Panc1 (cell line): ENCODE data around the gene CUX1. TPM values are rescaled to one million over a fixed set of nuclear protein-coding genes. Genes with fewer than 3 reads are reported as not detected.

Experiments
- ATAC-seq: fragments of 200-7000 bp; cut with Tn5 transposase; 2 replicates; pipeline ENCODE4 v1.9.1; 2020; ENCODE audit warnings: mild to moderate bottlenecking, moderate library complexity
- BruUV-seq: library from RNA; stranded (reverse); fragments of 400-500 nt; replicated peaks from 2 replicates; lab custom pipeline; 2021; lab: Mats Ljungman, UMichigan
- CTCF ChIA-PET: fragments of 300-600 bp; sonication (Branson Sonifier 250); formaldehyde crosslinking; loops from one replicate; lab custom pipeline; 2022; ENCODE audit warnings: antibody characterized with exemption; lab: Charles Lee
- POLR2A ChIA-PET: fragments of 300-600 bp; sonication (Branson Sonifier 250); formaldehyde crosslinking; loops from one replicate; lab custom pipeline; 2022; ENCODE audit warnings: antibody characterized with exemption; lab: Charles Lee
- DNase-seq: peaks from one replicate; pipeline ENCODE4 v3.0.0-alpha.2; 2010; ENCODE audit warnings: low read depth, low spot score
- H3K27ac ChIP-seq: 2 replicates; pipeline ENCODE4 v1.5.1; 2011; ENCODE audit warnings: mild to moderate bottlenecking, low read length, inconsistent platforms
- H3K27me3 ChIP-seq: fragments of 200-500 bp; sonication (Bioruptor generic); 2 replicates; pipeline ENCODE4 v1.6.0; 2014; ENCODE audit warnings: low read length, inconsistent platforms; ENCODE audit not compliant: control insufficient read depth, insufficient read depth
- H3K36me3 ChIP-seq: fragments of 200-500 bp; sonication (Bioruptor generic); 2 replicates; pipeline ENCODE4 v1.5.1; 2014; ENCODE audit warnings: inconsistent platforms, mild to moderate bottlenecking, low read length, moderate library complexity; ENCODE audit not compliant: control insufficient read depth, insufficient read depth
- H3K4me1 ChIP-seq: 2 replicates; pipeline ENCODE4 v1.5.1; 2011; ENCODE audit warnings: inconsistent platforms, mild to moderate bottlenecking, low read length, moderate library complexity; ENCODE audit not compliant: control insufficient read depth, insufficient read depth
- H3K4me3 ChIP-seq, 2 experiments: 2 replicates each; pipeline ENCODE4 v1.5.1; 2011 to 2012; ENCODE audit warnings: low read depth in 2 of 2, low read length in 2 of 2, mild to moderate bottlenecking in 2 of 2, inconsistent platforms in 1 of 2, moderate library complexity in 1 of 2
- H3K9me3 ChIP-seq: fragments of 200-500 bp; sonication (Bioruptor generic); 2 replicates; pipeline ENCODE4 v1.5.1; 2014; ENCODE audit warnings: low read depth, mild to moderate bottlenecking, inconsistent platforms, low read length, moderate library complexity; ENCODE audit not compliant: control insufficient read depth, insufficient read depth
- POLR2AphosphoS5 ChIP-seq: IDR thresholded peaks from 2 replicates; pipeline ENCODE4 v1.6.1; 2012; ENCODE audit warnings: mild to moderate bottlenecking, low read depth, low read length, moderate library complexity
- SIN3A ChIP-seq: IDR thresholded peaks from 2 replicates; pipeline ENCODE4 v1.6.1; 2012; ENCODE audit warnings: low read depth, mild to moderate bottlenecking, low read length, moderate library complexity, borderline replicate concordance; ENCODE audit not compliant: insufficient read depth
- TCF7L2 ChIP-seq: IDR thresholded peaks from 2 replicates; pipeline ENCODE4 v1.6.1; 2011; ENCODE audit warnings: mild to moderate bottlenecking, low read depth, low read length, inconsistent platforms
- in situ Hi-C: cut with HindIII; loops from 2 replicates; pipeline ENCODE4 v1.10.0; 2016; ENCODE audit warnings: low sequenced_read_pairs, low pct_unique_long_range_greater_than_20kb
- intact Hi-C: fragments of 100-400 bp; cut with micrococcal nuclease; formaldehyde crosslinking; loops from one replicate; pipeline ENCODE4 v1.10.0; 2022; ENCODE audit not compliant: unreplicated experiment
- total RNA-seq: library from RNA; stranded (reverse); gene quantifications from one replicate; pipeline ENCODE4 v1.2.1, GENCODE V29; 2021; ENCODE audit not compliant: unreplicated experiment
- TF ChIP-seq, protein P1 (sequence below): fragments of 450-650 bp; IDR thresholded peaks from 2 replicates; pipeline ENCODE4 v1.5.1; 2017; ENCODE audit warnings: mild to moderate bottlenecking
- TF ChIP-seq, protein P2 (sequence below), 2 experiments: IDR thresholded peaks; 2 replicates each; pipeline ENCODE4 v1.6.1; 2011 to 2012; ENCODE audit warnings: low read depth in 2 of 2, control low read depth in 1 of 2, low read length in 1 of 2, mild to moderate bottlenecking in 1 of 2, moderate library complexity in 1 of 2; ENCODE audit not compliant: insufficient read depth in 1 of 2

Gene CUX1
- total RNA-seq, 1 experiment from 2014 or later: 50.9 TPM

DNA sequence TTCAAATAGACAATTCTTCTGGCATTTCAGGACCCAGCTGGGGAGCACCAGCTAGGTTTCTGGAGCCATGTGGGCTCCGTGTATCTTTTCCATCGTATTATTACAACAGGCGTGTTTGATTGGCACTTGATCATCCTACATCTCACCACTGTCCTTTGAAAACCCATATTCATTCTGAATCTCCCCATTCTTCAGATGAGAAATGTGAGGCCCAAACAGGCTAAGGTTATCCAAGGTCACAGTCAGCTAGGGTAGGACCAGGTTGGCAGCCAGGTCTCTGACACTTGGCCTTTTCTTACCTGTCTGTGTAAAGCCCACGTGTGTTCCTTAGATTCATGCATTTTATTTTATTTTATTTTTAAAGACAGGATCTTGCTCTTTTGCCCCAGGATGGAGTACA lies 366.9 kb downstream of the CUX1 start:
- TF ChIP-seq, protein P1, sequence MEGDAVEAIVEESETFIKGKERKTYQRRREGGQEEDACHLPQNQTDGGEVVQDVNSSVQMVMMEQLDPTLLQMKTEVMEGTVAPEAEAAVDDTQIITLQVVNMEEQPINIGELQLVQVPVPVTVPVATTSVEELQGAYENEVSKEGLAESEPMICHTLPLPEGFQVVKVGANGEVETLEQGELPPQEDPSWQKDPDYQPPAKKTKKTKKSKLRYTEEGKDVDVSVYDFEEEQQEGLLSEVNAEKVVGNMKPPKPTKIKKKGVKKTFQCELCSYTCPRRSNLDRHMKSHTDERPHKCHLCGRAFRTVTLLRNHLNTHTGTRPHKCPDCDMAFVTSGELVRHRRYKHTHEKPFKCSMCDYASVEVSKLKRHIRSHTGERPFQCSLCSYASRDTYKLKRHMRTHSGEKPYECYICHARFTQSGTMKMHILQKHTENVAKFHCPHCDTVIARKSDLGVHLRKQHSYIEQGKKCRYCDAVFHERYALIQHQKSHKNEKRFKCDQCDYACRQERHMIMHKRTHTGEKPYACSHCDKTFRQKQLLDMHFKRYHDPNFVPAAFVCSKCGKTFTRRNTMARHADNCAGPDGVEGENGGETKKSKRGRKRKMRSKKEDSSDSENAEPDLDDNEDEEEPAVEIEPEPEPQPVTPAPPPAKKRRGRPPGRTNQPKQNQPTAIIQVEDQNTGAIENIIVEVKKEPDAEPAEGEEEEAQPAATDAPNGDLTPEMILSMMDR: no peak
- Histone ChIP-seq H3K4me3 (no peak overlapping the region), H3K36me3 (no peaks in the 10 kb centered on the region), H3K27me3 (no peaks in the 10 kb centered on the region), H3K4me1 (no peaks in the 10 kb centered on the region), H3K27ac (no peak overlapping the region), H3K9me3 (no peaks in the 10 kb centered on the region)
- ATAC-seq (no peak), DNase-seq (no peak)
- ChIA-PET CTCF (no interaction called here), POLR2A (no interaction called here)
- intact Hi-C loops: no loop called here
- in situ Hi-C loops: no loop called here
- BruUV-seq: no TSS peak

DNA sequence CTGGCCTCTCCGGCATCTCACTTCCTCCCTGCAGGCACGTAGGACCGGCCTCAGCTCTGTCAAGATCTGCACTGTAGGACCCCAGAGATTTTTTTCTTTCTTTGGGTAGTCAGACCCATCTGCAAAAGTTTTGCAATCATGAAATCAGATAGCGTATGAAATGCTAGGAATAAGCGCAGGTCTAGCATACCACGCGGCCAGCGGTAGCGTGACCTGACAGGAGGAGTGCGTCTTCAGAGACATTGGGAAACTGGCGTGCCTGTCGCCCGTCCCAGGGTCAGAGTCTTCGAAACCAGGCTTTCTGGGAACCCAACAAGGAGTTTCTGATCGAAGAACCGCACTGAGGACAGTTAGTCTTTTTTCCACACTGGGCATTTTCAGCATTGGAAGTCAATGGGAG lies 368.4 kb downstream of the CUX1 start:
- ChIA-PET POLR2A (interaction anchor here (0.7 kb wide), 1 partner anchor 143 kb away, joined by 3 read pairs; no protein-coding TSS in a partner anchor), CTCF (no interaction called here)
- no TSS peak for BruUV-seq
- DNase-seq: no peak
- no peak overlapping the region for H3K4me3 ChIP-seq
- H3K9me3 ChIP-seq: no peaks in the 10 kb centered on the region
- in situ Hi-C loops (no loop called here), intact Hi-C loops (no loop called here)
- H3K27ac ChIP-seq: no peak overlapping the region
- H3K36me3 ChIP-seq: no peaks in the 10 kb centered on the region
- TF ChIP-seq TCF7L2: no peak
- TF ChIP-seq, protein P2, sequence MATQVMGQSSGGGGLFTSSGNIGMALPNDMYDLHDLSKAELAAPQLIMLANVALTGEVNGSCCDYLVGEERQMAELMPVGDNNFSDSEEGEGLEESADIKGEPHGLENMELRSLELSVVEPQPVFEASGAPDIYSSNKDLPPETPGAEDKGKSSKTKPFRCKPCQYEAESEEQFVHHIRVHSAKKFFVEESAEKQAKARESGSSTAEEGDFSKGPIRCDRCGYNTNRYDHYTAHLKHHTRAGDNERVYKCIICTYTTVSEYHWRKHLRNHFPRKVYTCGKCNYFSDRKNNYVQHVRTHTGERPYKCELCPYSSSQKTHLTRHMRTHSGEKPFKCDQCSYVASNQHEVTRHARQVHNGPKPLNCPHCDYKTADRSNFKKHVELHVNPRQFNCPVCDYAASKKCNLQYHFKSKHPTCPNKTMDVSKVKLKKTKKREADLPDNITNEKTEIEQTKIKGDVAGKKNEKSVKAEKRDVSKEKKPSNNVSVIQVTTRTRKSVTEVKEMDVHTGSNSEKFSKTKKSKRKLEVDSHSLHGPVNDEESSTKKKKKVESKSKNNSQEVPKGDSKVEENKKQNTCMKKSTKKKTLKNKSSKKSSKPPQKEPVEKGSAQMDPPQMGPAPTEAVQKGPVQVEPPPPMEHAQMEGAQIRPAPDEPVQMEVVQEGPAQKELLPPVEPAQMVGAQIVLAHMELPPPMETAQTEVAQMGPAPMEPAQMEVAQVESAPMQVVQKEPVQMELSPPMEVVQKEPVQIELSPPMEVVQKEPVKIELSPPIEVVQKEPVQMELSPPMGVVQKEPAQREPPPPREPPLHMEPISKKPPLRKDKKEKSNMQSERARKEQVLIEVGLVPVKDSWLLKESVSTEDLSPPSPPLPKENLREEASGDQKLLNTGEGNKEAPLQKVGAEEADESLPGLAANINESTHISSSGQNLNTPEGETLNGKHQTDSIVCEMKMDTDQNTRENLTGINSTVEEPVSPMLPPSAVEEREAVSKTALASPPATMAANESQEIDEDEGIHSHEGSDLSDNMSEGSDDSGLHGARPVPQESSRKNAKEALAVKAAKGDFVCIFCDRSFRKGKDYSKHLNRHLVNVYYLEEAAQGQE (IDR thresholded peaks at IDR 0.05; ENCODE audit: insufficient read depth in 1 of 2, low read depth in 2 of 2, low read length in 1 of 2): no peak
- no peak for TF ChIP-seq SIN3A
- TF ChIP-seq, protein P1: no peak
- no peak for TF ChIP-seq POLR2AphosphoS5
- ATAC-seq: no peak
- H3K4me1 ChIP-seq: no peaks in the 10 kb centered on the region
- H3K27me3 ChIP-seq: no peaks in the 10 kb centered on the region

DNA sequence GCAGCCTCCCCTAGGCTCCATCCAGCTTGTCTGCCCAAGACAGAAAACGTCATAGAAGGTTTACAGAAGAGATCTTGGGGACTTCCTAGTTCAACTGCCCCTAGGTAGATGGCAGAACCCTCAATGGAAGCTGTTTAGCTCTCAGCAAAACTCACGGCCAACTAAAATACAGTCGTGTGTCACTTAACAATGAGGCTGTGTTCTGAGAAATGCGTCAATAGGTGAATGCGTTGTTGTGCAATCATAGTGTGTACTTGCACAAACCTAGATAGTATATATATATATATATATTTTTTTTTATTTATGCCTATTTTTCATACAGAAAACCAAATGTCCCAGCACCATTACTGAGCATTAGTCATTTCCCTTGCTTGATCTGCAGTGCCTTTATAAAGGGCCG lies 368.9 kb downstream of the CUX1 start:
- ChIA-PET POLR2A (no interaction called here), CTCF (no interaction called here)
- intact Hi-C loops (no loop called here), in situ Hi-C loops (no loop called here)
- Histone ChIP-seq H3K27ac (no peak overlapping the region), H3K27me3 (no peaks in the 10 kb centered on the region), H3K4me3 (no peak overlapping the region), H3K4me1 (no peaks in the 10 kb centered on the region), H3K36me3 (no peaks in the 10 kb centered on the region), H3K9me3 (no peaks in the 10 kb centered on the region)
- BruUV-seq: no TSS peak
- TF ChIP-seq POLR2AphosphoS5 (no peak), TCF7L2 (no peak), SIN3A (no peak)
- TF ChIP-seq, protein P2 (IDR thresholded peaks at IDR 0.05; ENCODE audit: insufficient read depth in 1 of 2, low read depth in 2 of 2, low read length in 1 of 2): no peak
- no peak for ATAC-seq
- DNase-seq: no peak
